ENCODE measurements around the gene TSPAN32.

Gene TSPAN32

GRCh38 chr11:2301631-2302305 lies at the start of gene TSPAN32, which contains the start of gene C11orf21:
Gene TSPAN32, plus strand, starts transcription at chr11:2302013. Its CDS starts 137 bp downstream, at chr11:2302150.
Gene C11orf21, minus strand, starts transcription at chr11:2301918. Its CDS starts 110 bp downstream, at chr11:2301808.
- no peak for DNase-seq (ENCODE audit: low read depth in 2 of 2)

DNA sequence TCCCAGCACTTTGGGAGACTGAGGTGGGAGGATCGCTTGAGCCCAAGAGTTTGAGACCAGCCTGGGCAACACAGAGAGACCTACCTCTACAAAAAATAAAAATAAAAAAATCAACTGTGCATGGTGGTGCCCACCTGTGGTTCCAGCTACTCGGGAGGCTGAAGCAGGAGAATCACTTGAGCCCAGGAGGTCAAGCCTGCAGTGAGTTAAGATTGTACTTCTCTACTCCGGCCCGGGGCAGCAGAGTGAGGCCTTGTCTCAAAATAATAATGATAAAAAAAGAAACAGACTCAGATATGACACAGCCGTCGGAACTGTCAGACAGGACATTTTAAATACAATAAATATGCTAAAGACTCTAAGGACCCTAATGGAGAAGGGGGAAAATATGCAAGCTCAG lies 49.8 kb upstream of the TSPAN32 start:
- no peak for DNase-seq (ENCODE audit: low read depth in 2 of 2)

DNA sequence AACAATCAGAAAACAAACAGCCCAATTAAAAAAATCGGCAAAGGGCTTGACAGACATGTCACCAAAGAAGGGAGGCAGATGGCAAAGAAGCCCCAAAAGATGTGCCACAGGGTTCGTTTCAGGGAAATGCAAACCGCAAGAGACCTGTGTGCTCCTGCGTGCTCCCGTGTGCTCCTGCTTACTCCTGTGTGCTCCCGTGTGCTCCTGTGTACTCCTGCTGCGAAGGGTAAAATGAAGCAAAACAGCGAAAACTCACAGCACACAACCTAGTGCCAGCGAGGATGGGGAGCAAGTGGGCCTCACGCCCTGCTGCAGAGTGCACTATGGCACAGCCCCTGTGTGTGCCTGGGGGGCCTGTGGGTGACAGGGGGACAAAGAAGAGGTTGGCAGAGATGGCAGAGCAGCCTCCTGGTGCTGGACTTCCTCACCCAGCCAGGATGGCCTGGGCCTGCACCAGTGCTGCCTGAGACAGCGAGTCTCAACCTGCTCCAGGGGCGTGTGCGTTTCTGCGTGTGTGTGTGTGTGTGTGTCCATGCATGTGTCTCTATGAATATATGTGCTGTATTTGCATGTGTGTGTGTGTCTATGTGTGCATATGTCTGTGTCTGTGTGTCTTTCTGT lies 45.4 kb upstream of the TSPAN32 start:
- DNase-seq (ENCODE audit: low read depth in 2 of 2) = no peak

DNA sequence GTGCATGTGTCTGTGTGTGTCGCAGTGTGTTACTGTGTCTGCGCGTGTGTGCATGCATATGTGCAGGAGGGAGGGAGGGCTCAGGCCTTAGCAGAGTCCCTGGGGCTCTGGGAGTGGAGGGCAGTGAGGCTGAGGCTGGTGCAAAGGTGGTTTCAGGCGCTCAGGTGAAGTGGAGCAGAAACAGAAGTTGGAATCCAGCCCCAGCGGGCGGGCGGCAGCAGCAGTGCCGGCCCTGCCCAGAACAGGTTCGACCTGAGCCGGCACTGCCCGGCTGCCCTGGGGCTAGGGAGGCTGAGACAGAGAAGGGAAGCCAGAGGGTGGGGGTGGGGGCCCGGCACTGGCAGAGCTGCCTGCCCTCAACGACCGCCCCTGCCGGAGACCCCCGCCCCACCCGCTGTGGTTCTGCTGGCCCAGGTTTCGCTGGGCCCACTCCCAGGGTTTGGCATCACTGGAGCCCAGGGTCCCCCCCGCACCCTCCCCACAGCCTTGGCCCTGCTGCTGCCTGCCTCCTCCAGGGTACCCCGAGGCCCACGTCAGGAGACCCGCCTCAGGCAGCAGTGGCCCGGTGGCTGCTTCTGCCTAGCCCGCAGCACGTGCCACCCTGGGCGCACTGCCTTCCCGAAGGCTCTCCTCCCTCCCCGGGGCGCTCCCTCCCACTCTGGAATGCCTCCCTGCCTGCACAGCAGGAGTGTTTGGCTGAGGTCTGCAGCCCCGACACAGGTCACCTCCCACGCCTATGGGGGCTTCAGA lies 44.7 kb upstream of the TSPAN32 start:
- DNase-seq (ENCODE audit: low read depth in 2 of 2) = no peak

DNA sequence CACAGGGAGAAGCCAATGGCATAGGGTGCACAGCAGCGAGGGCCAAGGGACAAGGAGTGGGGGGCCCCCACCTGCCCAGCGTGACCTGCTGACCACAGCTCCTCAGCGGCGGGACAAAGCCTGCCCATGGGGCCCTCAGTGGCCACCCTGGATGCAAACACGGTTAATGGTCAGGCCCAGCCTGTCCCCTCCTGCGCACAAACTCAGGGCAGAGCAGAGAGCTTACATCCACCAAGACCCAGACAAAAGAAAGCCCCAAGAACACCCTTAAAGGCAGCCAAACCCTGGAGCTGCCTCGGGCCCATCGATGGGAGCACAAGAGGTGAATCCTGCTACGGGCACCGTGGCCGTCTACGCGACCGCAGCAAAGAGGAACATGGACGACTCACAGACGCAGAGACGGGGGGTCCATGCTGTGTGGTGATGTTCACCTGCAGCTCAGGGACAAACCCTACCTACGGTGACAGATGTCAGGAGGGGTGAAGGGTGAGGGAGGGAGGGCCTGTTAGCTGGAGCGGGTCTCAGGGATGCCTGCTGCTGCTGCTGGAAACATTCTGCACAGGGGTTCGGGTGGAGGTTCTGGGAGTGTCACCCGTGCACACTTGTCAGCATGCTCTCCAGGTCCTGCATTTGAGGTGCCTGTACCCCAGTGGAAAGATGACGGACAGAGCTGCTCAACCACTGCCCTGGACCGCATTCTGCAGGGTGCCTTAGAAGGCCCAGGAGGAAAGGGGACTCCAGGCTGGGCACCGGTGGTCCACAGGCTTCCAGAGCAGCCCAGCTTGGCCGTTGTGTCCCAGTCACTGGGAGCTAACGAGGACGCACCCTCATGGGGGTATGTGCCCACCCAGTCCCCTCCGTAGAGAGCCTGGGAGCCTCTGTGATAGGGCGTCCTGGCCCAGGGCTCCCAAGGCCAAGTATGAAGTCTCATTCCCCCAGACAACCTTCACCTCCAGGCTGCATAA lies 43.0 kb upstream of the TSPAN32 start:
- no peak for DNase-seq (ENCODE audit: low read depth in 2 of 2)

GRCh38 chr11:2259466-2259830 lies 42.4 kb upstream of the TSPAN32 start:
- DNase-seq (ENCODE audit: low read depth in 2 of 2) = no peak

DNA sequence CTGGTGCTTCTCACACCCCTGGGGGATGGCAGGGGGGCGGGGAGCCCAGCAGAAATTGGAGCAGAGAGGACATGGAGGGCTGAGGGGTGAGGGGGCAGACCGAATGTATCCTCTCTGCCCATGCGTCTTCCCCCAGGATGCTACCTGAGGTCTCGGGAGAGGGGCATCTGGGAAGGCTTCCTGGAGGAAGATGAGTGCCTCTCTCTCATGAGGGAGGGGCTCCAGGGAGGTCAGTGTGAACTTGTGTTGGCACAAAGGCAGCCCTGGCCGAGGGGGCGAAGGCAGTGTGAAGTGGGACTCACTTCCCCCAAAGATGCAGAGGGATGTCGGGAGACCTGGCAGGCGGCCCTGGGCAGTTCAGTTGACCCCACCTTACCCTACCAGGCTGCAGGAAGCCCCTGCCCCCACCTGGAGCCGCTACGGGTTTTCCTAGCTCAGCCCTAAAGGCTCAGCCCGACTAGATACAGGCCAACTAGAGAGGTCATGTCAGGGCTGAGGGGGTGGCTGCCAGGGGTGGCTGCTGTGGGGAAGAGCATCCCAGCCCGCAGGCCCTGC lies 41.8 kb upstream of the TSPAN32 start:
- DNase-seq (ENCODE audit: low read depth in 2 of 2) = no peak

DNA sequence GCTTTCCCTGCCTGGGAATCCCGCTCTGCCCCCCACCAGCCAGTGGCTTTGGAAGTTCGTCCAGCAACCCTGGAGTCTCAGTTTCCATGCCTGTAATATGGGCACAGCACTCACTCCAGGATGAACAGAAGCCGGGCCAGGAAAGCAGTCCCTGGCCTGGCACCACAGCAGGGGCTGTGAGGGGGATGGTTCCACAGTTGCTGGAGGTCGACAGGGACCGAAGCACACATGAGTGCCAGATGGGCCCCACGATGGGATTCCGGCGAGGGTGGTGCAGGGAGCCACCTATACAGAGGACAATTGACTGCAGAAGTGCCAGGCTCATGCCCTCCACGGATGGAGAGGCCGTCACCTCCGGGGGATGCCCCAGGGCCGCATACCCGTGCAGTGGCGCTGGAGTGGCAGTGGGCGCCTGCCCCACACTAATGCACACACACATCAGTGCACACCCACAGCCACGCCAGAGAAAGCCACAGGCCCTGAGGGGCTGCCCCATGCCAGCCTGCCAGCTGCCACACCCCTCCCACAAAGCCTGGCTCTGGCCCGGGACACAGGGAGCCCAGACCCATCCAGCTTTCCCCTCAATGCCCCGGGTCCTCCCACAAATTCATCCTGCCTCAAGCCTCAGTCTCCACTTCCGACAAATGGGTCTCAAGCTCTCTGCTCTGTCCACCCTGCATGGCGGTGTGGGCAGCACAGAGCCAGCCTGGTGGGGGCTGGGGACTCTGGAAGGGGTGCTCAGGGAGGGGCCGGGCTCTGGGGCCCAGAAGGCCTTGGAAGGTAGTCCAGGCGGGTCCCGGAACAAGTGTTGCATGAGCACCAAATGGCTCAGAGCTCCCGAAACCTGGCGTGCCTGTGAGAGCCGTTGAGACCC lies 41.1 kb upstream of the TSPAN32 start:
- DNase-seq (ENCODE audit: low read depth in 2 of 2) = no peak

GRCh38 chr11:2261436-2262230 lies 40.2 kb upstream of the TSPAN32 start:
- no peak for DNase-seq (ENCODE audit: low read depth in 2 of 2)

- DNase-seq (ENCODE audit: low read depth in 2 of 2) = no peak
These were observed 39.3 kb upstream of the TSPAN32 start for GRCh38 chr11:2262301-2263070.

GRCh38 chr11:2263071-2263565 lies 38.7 kb upstream of the TSPAN32 start:
- no peak for DNase-seq (ENCODE audit: low read depth in 2 of 2)

DNA sequence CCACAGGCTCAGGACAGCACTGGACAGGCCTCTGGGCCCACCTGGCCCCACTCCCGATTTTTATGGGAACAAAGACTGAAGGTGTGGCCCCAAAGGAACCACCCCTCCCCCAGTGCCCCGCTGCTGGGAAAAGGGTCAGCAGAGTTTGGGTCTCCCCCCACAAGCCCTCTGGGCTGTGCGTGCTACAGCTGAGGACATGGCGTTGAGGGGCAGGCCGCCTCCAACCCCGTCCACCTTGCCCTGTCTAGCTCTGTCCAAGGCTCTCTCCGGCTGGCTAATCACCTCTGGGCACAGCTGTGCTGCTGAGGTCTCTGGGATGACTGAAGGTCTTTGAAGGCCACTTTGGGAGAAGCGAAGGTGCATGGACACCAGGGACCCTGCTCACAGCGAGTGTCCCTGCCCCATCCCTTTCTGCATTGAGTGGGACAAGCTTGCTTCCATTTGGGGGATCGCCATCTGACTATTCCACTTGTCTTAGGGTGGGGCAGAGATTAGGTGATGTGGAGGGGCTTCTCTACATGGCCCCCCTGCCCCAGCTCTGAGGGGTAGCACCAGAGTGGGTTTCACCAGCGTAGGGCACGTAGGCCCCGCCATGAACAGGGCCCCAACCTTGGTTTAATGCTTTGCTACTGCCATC lies 38.0 kb upstream of the TSPAN32 start:
- no peak for DNase-seq (ENCODE audit: low read depth in 2 of 2)

DNA sequence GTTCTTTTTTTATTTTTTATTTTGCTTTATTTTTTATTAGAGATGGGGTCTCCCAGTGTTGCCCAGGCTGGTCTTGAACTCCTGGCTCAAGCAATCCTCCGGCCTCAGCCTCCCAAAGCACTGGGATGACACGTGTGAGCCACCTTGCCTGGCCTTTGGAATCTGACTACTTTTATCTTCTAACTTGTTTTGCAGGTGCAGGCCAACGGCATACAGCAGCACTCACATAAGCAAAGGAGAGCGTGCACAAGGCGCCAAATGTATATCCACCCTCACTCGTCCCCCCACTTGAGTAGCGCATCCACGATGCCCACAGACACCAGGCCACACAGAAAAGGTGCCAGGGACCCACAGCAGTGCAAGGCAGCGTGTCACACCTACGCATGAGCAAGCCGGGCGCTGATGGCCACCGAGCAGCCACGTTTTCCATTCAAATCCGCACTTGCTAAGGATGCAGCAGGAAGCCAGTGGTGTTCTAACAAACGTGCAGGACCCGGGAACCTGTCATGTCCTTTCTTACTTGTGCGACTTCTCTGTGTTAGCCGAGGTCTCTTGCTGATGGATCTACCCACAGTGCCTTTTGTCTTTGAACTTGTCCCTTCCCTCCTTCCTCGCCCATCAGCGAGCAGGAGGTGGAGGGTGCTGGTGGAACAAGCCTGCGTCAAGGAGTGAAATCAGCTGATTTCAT lies 37.3 kb upstream of the TSPAN32 start:
- DNase-seq (ENCODE audit: low read depth in 2 of 2) = no peak

GRCh38 chr11:2265396-2265795 lies 36.4 kb upstream of the TSPAN32 start:
- no peak for DNase-seq (ENCODE audit: low read depth in 2 of 2)

DNA sequence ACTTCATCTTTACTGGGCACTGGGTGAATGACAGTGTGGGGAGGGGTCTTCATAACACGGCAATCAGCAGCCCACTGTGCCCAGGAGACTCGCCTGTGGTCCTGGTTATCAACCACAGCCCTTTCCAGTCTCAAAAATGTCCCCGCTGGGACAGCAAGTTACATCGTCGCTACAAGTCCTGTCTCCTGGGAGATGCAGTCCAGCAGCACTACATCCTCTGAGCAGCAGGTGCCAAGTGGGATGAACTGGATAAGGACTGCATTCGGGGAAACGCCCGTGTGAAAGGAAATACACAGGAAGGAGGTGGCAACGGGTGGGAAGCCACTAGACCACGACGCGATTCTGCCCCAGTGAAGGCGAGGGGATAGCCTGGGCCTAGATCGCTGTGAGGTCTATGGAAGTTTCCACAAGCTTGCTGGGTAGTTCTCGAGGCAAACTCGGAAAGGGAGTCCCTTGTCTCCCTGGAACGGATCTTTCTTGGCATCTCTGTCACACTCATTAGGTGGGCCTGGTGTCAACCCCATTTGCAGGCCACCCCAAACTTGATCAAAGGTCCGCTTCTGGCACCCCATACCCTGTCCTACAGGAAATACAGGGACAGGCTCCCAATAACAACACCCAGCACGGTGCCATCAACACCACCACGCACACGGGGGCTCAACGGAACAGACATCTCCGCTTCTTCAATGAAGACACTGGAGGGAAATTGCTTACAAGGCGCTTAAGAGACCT lies 35.8 kb upstream of the TSPAN32 start:
- no peak for DNase-seq (ENCODE audit: low read depth in 2 of 2)

- no peak for DNase-seq (ENCODE audit: low read depth in 2 of 2)
These were observed 35.1 kb upstream of the TSPAN32 start for GRCh38 chr11:2266586-2267305.

All from fibroblast of skin of left biceps (primary cell).